ENCODE results near the gene REXO1.

The REXO1 gene

GRCh38 chr19:1871630-1872029 lies 23.3 kb upstream of the REXO1 start:
- H3K27ac ChIP-seq (ENCODE audit: extremely low read depth, low read depth, low read length) = no peak overlapping the region
- POLR2A ChIA-PET = interaction anchor here (1.0 kb wide), 1 partner anchor 14 kb away, joined by 3 read pairs; no protein-coding TSS in a partner anchor
- peaks cover 0 to 18% of the 10 kb centered on the region in 2 experiments; a peak in 2 of 3 replicates for H3K36me3 ChIP-seq (ENCODE audit: control insufficient read depth in 2 of 2, insufficient read depth in 1 of 2, low read length in 2 of 2)

More at GRCh38 chr19:1871630-1872029, 23.3 kb upstream of the REXO1 start:
- CTCF ChIA-PET = no interaction called here
- TF ChIP-seq SETDB1 (IDR thresholded peaks at IDR 0.05; ENCODE audit: insufficient read length, low read length) (no peak), ZNF629 (tag by site-specific recombination; IDR thresholded peaks at IDR 0.05) (no peak), ZNF335 (tag by site-specific recombination; conservative IDR thresholded peaks at IDR 0.05) (no peak), ZBTB10 (tag by site-specific recombination; IDR thresholded peaks at IDR 0.05) (no peak), AEBP2 (tag by site-specific recombination; IDR thresholded peaks at IDR 0.05; ENCODE audit: borderline replicate concordance) (no peak), ZFP3 (tag by site-specific recombination; IDR thresholded peaks at IDR 0.05; ENCODE audit: low read depth) (no peak), ZXDB (tag by site-specific recombination; IDR thresholded peaks at IDR 0.05) (no peak), HIC1 (tag by site-specific recombination; IDR thresholded peaks at IDR 0.05) (no peak), ZBTB17 (tag by site-specific recombination; IDR thresholded peaks at IDR 0.05) (no peak), ZFHX2 (tag by site-specific recombination; conservative IDR thresholded peaks at IDR 0.05) (no peak), ZNF548 (tag by site-specific recombination; IDR thresholded peaks at IDR 0.05) (no peak), ZNF146 (tag by site-specific recombination; IDR thresholded peaks at IDR 0.05) (no peak), ZBTB44 (tag by site-specific recombination; IDR thresholded peaks at IDR 0.05) (no peak), ZSCAN23 (tag by site-specific recombination; IDR thresholded peaks at IDR 0.05) (no peak), ZNF624 (tag by site-specific recombination; IDR thresholded peaks at IDR 0.05) (no peak), ZNF600 (tag by site-specific recombination; IDR thresholded peaks at IDR 0.05) (no peak), BCL6B (tag by site-specific recombination; IDR thresholded peaks at IDR 0.05) (no peak), PRDM10 (tag by site-specific recombination; IDR thresholded peaks at IDR 0.05) (no peak)
- Histone ChIP-seq H3K4me3 (ENCODE audit: low read depth, low read length) (no peak overlapping the region), H3K9me3 (ENCODE audit: control insufficient read depth, insufficient read depth, low read depth, low read length) (no peaks in the 10 kb centered on the region), H3K4me1 (ENCODE audit: control insufficient read depth, insufficient read depth, low read length) (peaks cover 10% of the 10 kb centered on the region)

Data from HEK293 (cell line).